Activated T-cell treated with anti-CD3 and anti-CD28 coated beads, Interleukin-2, amount 50 U/mL, for 4 hours (primary cell): ENCODE data around the gene FANCL. TPM values are rescaled to one million over a fixed set of nuclear protein-coding genes. Genes with fewer than 3 reads are reported as not detected.
"Not testable (repeated sequence)": the region's sequence is repeated elsewhere in the genome, so short reads cannot be mapped to it uniquely, and the experiment has no call there.

ENCODE experiments used
- ATAC-seq, 2 donors: fragments of 200-7000 bp; cut with Tn5 transposase; one replicate each; pipeline ENCODE4 v1.10.0; 2021
- DNase-seq: peaks from one replicate; pipeline ENCODE4 v3.0.0-alpha.2; 2020
- H3K27me3 Mint-ChIP-seq: one replicate; pipeline ENCODE4 v1.8.0; 2021; ENCODE audit warnings: low read depth, mixed read lengths
- H3K36me3 Mint-ChIP-seq: one replicate; pipeline ENCODE4 v1.8.0; 2022; ENCODE audit warnings: mixed read lengths; ENCODE audit not compliant: insufficient read depth
- H3K4me1 Mint-ChIP-seq: one replicate; pipeline ENCODE4 v1.8.0; 2021; ENCODE audit warnings: low read depth, mixed read lengths
- H3K4me3 Mint-ChIP-seq: one replicate; pipeline ENCODE4 v1.8.0; 2021; ENCODE audit warnings: mild to moderate bottlenecking, moderate library complexity, mixed read lengths
- H3K9me3 Mint-ChIP-seq: one replicate; pipeline ENCODE4 v1.8.0; 2021; ENCODE audit warnings: mixed read lengths
- total RNA-seq, 3 donors: library from RNA; stranded (reverse); gene quantifications; one replicate each; pipeline ENCODE4 v1.2.1, GENCODE V29; 2021

FANCL gene
- total RNA-seq, 3 donors from 2014 or later, result 7.7 to 9.2 (median 8.3) TPM

DNA sequence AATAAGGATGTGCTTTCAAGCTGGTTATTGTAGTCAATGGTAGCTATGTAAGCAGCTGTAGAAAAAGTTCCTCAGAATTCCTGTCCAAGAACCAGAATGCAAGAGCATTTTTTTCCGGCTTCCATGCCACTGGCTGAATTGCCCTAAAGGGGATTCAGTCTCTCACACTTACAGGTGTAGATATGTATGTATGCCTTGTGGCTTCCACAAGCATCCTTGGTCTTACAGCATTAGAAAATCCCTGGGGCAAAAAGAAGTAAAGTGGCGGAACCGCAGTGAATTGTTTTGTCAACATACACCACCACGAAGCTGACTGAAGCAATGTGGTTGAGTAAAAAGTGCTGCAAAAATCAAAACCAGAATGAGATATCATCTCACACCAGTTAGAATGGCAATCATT, 54.6 kb downstream of the FANCL start:
- no peaks in the 10 kb centered on the region for H3K4me1 Mint-ChIP-seq
- no peaks in the 10 kb centered on the region for H3K27me3 Mint-ChIP-seq
- no peak for ATAC-seq
- H3K4me3 Mint-ChIP-seq, result no peak overlapping the region
- no peaks in the 10 kb centered on the region for H3K9me3 Mint-ChIP-seq
- H3K36me3 Mint-ChIP-seq, result peaks cover 1% of the 10 kb centered on the region
- no peak for DNase-seq

GRCh38 chr2:58182527-58182926, 58.6 kb downstream of the FANCL start:
- H3K4me1 Mint-ChIP-seq, result no peaks in the 10 kb centered on the region
- peaks cover 10% of the 10 kb centered on the region for H3K36me3 Mint-ChIP-seq
- no peaks in the 10 kb centered on the region for H3K27me3 Mint-ChIP-seq
- H3K9me3 Mint-ChIP-seq, result no peaks in the 10 kb centered on the region
- H3K4me3 Mint-ChIP-seq, result no peak overlapping the region
- DNase-seq (no peak), ATAC-seq (no peak)

DNA sequence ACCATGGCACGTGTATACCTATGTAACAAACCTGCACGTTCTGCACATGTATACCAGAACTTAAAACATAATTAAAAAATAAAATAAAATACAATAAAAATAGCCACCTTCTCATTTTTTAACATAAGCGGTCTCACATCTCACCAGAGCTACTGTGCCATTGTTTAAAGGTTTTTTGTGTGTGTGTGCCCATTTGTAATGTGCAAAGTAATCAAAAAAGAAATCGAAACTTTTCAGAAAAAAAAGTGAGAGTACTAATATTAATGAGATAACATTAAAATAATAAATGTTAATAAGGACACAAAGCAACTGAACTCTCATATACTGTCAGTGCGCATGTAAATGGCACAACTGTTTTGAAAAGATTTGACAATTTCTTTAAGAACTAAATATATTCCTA, 60.5 kb downstream of the FANCL start:
- no peak overlapping the region for H3K4me3 Mint-ChIP-seq
- no peaks in the 10 kb centered on the region for H3K4me1 Mint-ChIP-seq
- no peaks in the 10 kb centered on the region for H3K27me3 Mint-ChIP-seq
- no peaks in the 10 kb centered on the region for H3K9me3 Mint-ChIP-seq
- no peak for ATAC-seq
- H3K36me3 Mint-ChIP-seq, result peaks cover 8% of the 10 kb centered on the region
- no peak for DNase-seq

DNA sequence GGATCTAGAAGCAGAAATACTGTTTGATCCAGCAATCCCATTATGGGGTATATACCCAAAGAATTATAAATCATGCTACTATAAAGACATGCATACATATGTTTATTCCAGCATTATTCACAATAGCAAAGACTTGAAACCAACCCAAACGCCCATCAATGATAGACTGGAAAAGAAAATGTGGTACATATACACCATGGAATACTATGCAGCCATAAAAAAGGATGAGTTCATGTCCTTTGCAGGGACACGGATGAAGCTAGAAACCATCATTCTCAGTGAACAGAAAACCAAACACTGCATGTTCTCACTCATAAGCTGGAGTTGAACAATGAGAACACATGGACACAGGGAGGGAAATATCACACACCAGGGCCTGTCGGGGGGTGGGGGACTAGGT, 61.0 kb downstream of the FANCL start:
- not testable (repeated sequence) for H3K4me1 Mint-ChIP-seq, DNase-seq, H3K9me3 Mint-ChIP-seq, H3K36me3 Mint-ChIP-seq, H3K27me3 Mint-ChIP-seq, H3K4me3 Mint-ChIP-seq, ATAC-seq

GRCh38 chr2:58177187-58177586, 63.9 kb downstream of the FANCL start:
- not testable (repeated sequence) for H3K4me1 Mint-ChIP-seq, H3K4me3 Mint-ChIP-seq, H3K27me3 Mint-ChIP-seq, ATAC-seq, DNase-seq
- Mint-ChIP-seq H3K9me3 (peaks cover 13% of the 10 kb centered on the region), H3K36me3 (peaks cover 28% of the 10 kb centered on the region)

DNA sequence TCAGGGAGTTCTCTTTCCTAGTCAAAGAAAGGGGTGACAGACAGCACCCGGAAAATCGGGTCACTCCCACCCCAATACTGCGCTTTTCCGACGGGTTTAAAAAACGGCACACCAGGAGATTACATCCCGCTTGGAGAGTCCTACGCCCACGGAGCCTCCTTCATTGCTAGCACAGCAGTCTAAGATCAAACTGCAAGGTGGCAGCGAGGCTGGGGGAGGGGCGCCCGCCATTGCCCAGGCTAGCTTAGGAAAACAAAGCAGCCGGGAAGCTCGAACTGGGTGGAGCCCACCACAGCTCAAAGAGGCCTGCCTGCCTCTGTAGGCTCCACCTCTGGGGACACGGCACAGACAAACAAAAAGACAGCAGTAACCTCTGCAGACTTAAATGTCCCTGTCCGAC, 69.3 kb downstream of the FANCL start:
- Mint-ChIP-seq H3K36me3 (peaks cover 39% of the 10 kb centered on the region), H3K9me3 (peaks cover 39% of the 10 kb centered on the region)
- not testable (repeated sequence) for H3K4me1 Mint-ChIP-seq, DNase-seq, H3K27me3 Mint-ChIP-seq, ATAC-seq, H3K4me3 Mint-ChIP-seq

DNA sequence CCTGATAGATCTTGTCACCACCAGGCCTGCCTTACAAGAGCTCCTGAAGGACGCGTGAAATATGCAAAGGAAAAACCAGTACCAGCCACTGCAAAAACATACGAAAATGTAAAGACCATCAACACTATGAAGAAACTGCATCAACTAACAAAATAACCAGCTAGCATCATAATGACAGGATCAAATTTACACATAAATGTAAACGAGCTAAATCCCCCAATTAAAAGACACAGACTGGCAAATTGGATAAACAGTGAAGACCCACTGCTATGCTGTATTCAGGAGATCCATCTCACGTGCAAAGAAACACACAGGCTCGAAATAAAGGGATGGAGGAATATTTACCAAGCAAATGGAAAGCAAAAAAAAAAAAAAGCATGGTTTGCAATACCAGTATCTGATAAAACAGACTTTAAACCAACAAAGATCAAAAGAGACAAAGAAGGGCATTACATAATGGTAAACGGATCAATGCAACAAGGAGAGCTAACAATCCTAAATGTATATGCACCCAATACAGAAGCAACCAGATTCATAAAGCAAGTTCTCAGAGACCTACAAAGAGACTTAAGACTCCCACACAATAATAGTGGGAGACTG, 70.7 kb downstream of the FANCL start:
- not testable (repeated sequence) for H3K4me3 Mint-ChIP-seq, H3K4me1 Mint-ChIP-seq, H3K27me3 Mint-ChIP-seq, DNase-seq, ATAC-seq
- Mint-ChIP-seq H3K9me3 (peaks cover 39% of the 10 kb centered on the region), H3K36me3 (peaks cover 39% of the 10 kb centered on the region)

DNA sequence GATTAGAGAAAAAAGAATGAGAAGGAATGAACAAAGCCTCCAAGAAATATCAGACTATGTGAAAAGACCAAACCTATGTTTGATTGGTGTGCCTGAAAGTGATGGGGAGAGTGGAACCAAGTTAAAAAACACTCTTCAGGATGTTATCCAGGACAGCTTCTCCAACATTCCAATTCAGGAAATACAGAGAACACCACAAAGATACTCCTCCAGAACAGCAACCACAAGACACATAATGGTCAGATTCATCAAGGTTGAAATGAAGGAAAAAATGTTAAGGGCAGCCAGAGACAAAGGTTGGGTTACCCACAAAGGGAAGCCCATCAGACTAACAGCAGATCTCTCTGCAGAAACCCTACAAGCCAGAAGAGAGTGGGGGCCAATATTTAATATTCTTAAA, 71.3 kb downstream of the FANCL start:
- not testable (repeated sequence) for ATAC-seq, H3K4me1 Mint-ChIP-seq, H3K27me3 Mint-ChIP-seq, DNase-seq, H3K4me3 Mint-ChIP-seq
- Mint-ChIP-seq H3K9me3 (peaks cover 39% of the 10 kb centered on the region), H3K36me3 (peaks cover 39% of the 10 kb centered on the region)

- H3K4me3 Mint-ChIP-seq, H3K4me1 Mint-ChIP-seq, DNase-seq, H3K27me3 Mint-ChIP-seq, ATAC-seq: not testable (repeated sequence)
- H3K36me3 Mint-ChIP-seq, result peaks cover 28% of the 10 kb centered on the region
- H3K9me3 Mint-ChIP-seq, result peaks cover 32% of the 10 kb centered on the region
Measured at GRCh38 chr2:58168130-58168529, 73.0 kb downstream of the FANCL start.

- ATAC-seq (no peak), DNase-seq (no peak)
- Mint-ChIP-seq H3K4me3 (no peak overlapping the region), H3K36me3 (peaks cover 20% of the 10 kb centered on the region), H3K4me1 (no peaks in the 10 kb centered on the region), H3K27me3 (no peaks in the 10 kb centered on the region), H3K9me3 (no peaks in the 10 kb centered on the region)
Measured at GRCh38 chr2:58163913-58164312, 77.2 kb downstream of the FANCL start.

GRCh38 chr2:58158481-58158880, 82.6 kb downstream of the FANCL start:
- Mint-ChIP-seq H3K36me3 (peaks cover 56% of the 10 kb centered on the region), H3K4me1 (no peaks in the 10 kb centered on the region), H3K4me3 (no peak overlapping the region), H3K27me3 (no peaks in the 10 kb centered on the region), H3K9me3 (peaks cover 9% of the 10 kb centered on the region)
- no peak for DNase-seq
- no peak for ATAC-seq

- ATAC-seq (no peak), DNase-seq (no peak)
- Mint-ChIP-seq H3K4me1 (no peaks in the 10 kb centered on the region), H3K27me3 (no peaks in the 10 kb centered on the region), H3K4me3 (no peak overlapping the region), H3K9me3 (peaks cover 9% of the 10 kb centered on the region), H3K36me3 (peaks cover 61% of the 10 kb centered on the region)
Measured at GRCh38 chr2:58157754-58158153, 83.4 kb downstream of the FANCL start.

GRCh38 chr2:58156780-58157179, 84.3 kb downstream of the FANCL start:
- Mint-ChIP-seq H3K27me3 (no peaks in the 10 kb centered on the region), H3K4me3 (no peak overlapping the region), H3K4me1 (no peaks in the 10 kb centered on the region), H3K36me3 (peaks cover 62% of the 10 kb centered on the region), H3K9me3 (peaks cover 9% of the 10 kb centered on the region)
- ATAC-seq (no peak), DNase-seq (no peak)

DNA sequence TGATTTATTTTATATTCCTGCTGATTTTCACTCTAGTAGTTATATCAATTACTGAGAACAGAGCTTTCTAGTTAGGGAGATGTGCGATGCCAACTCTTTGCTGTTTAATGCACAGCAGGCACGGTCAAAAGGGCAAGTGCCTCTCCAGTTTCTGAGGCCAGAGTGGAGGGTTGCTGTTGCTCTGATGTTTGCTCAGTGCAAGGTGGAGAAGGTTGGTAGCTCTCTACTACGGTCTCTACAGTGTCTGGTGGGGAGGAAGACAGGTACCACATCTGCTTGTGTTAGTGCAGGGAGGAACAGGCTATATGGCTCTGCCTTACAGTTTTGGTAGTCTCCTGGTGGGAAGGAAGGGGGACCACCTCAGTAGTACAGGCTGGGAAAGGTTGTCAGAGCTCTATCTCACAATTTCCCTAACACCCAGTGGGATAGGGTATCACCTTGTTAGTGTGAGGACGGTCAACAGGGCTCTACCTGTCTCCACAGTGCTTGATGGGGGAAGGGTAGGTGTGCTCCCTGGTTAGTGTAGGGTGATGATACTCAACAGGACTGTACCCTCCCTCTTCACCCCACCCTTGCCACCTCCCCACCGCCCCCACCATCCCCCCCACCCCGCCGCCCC, 85.9 kb downstream of the FANCL start:
- peaks cover under 1% of the 10 kb centered on the region for H3K4me1 Mint-ChIP-seq
- H3K27me3 Mint-ChIP-seq, result no peaks in the 10 kb centered on the region
- no peak overlapping the region for H3K4me3 Mint-ChIP-seq
- H3K36me3 Mint-ChIP-seq, result peaks cover 54% of the 10 kb centered on the region
- H3K9me3 Mint-ChIP-seq, result peaks cover 9% of the 10 kb centered on the region
- ATAC-seq (no peak), DNase-seq (no peak)

DNA sequence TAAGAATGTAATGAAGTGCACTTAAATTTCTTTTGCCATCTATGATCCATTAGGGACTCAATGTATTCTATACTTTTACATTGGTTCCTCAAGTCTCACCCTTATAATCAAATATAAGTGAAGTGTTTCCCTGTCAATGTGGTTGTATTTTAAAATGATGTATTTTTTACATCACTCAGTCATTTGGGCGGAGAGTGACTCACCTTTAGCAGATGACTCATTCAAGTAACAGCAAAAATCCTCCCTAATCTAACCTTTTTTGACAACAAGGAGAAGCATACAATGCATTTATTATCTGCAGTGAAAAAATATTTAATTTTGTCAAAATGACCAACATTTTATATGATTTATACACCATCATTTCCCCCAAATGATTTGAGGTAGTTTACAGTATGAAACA, 94.4 kb downstream of the FANCL start:
- no peaks in the 10 kb centered on the region for H3K27me3 Mint-ChIP-seq
- peaks cover 41% of the 10 kb centered on the region for H3K36me3 Mint-ChIP-seq
- ATAC-seq (peak; percentile 53 to 67), DNase-seq (no peak)
- peaks cover 7% of the 10 kb centered on the region for H3K4me1 Mint-ChIP-seq
- no peaks in the 10 kb centered on the region for H3K9me3 Mint-ChIP-seq
- no peak overlapping the region for H3K4me3 Mint-ChIP-seq
